Placental pericyte (primary cell): ENCODE data around the gene ZNF799. TPM values are rescaled to one million over a fixed set of nuclear protein-coding genes. Genes with fewer than 3 reads are reported as not detected.

Source experiments
- small RNA-seq: library from RNA; depleted of rRNA; stranded (forward); fragments of <200 nt; gene quantifications from one replicate; pipeline ENCODE3, GENCODE V24; 2012; ENCODE audit warnings: low replicate concordance
- total RNA-seq: library from RNA; depleted of rRNA; stranded (reverse); fragments of >200 nt; gene quantifications from 2 replicates; pipeline ENCODE4 v1.2.3, GENCODE V29; 2012

ZNF799 gene
- 1.1 and 2.0 TPM in 2 replicates for total RNA-seq

DNA sequence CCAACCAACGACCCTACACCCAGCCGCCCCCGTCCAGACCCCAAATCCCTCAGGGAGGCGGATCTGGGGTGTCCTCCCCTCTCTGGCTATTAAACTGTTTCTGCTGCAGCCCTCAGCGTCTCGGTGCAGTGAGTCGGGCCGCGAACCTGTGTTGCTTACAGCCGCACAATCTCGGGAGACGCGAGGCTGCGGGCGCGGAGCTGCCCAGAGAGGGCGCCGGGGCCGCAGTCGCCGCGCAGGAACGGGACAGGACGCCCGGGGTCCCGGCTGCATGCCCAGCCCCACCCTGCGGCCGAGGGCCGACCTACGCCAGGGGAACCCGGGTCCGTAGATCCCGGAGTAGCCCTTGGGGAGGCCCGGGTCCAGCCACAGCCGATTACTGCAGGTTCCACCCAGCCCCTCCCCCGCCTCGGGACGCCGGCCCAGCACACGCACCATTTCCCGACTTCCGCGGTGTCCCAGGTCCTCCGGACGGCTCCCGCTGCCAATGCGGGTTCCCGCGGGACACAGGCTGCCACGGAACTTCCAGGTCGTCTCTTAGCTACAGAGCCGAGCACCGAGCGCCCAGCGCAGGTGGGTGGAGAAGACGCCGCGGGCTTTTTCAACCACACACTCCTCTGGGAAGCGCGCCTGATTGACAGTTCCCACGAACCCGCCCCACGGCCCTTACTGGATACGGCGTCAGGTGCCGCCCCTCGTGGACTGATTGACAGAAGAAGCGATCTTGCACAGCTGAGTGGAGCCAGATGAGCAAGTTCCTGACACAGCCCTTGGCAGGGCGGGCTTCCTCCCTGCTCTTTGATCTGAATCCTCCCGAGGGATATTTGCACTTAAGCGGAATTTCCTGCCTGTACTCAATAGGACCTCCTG lies at the start of gene ZNF799:
TSS of gene ZNF799 (minus strand) at position 639 of the 870 bp plus-strand sequence. CDS start at position 438, 201 bp downstream.

GRCh38 chr19:12440541-12441316 lies 39.7 kb upstream of the ZNF799 start, which contains the start of gene ZNF443:
ZNF443 (minus strand) TSS chr19:12441021; CDS start chr19:12440914, 107 bp downstream.

GRCh38 chr19:12365236-12366162 lies 35.6 kb downstream of the ZNF799 start, which contains the start of gene ZNF442:
ZNF442 (minus strand) TSS chr19:12365683; CDS start chr19:12363631, 2,052 bp downstream.

Small RNAs within 50 kb of the gene (small RNA-seq; reads per million reads assigned to genes)
- not detected for gene RPS29P23

Other genes starting within 250 kb of the ZNF799 start
- 7.0 and 12.3 TPM in 2 replicates for gene ZNF625, start 244.5 kb downstream of the ZNF799 start, total RNA-seq
- gene ZNF136, start 238.2 kb downstream of the ZNF799 start, total RNA-seq = 4.4 and 8.0 TPM in 2 replicates
- gene ZNF44, start 106.4 kb downstream of the ZNF799 start, total RNA-seq = 4.4 and 4.7 TPM in 2 replicates
- 0.22 and 0.43 TPM in 2 replicates for gene ZNF563, start 67.6 kb downstream of the ZNF799 start, total RNA-seq
- gene ZNF442, start 35.6 kb downstream of the ZNF799 start, total RNA-seq = 0.44 and 0.72 TPM in 2 replicates
- 0.88 and 2.6 TPM in 2 replicates for gene ZNF443, start 39.8 kb upstream of the ZNF799 start, total RNA-seq
- 0.66 and 1.9 TPM in 2 replicates for gene ZNF709, start 83.5 kb upstream of the ZNF799 start, total RNA-seq
- 3.9 and 5.3 TPM in 2 replicates for gene ZNF564, start 150.2 kb upstream of the ZNF799 start, total RNA-seq
- 8.5 and 9.6 TPM in 2 replicates for gene ZNF490, start 209.5 kb upstream of the ZNF799 start, total RNA-seq
- gene ZNF791, start 209.6 kb upstream of the ZNF799 start, total RNA-seq = 13.6 and 15.2 TPM in 2 replicates